ENCODE results near the gene DSCAM. TPM values are rescaled to one million over a fixed set of nuclear protein-coding genes. Genes with fewer than 3 reads are reported as not detected.

DSCAM gene
- total RNA-seq, 1 donor from 2014 or later = not detected

GRCh38 chr21:40800126-40800525 lies 46.8 kb downstream of the DSCAM start:
- intact Hi-C loops (cut with DNase I) = loop anchor here (10.0 kb wide), 1 partner anchor 175 kb away; no protein-coding TSS in a partner anchor
- Histone ChIP-seq H3K27ac (no peak overlapping the region), H3K4me1 (no peaks in the 10 kb centered on the region), H3K27me3 (no peaks in the 10 kb centered on the region), H3K9me3 (peaks cover 8% of the 10 kb centered on the region), H3K4me3 (no peak overlapping the region), H3K36me3 (no peaks in the 10 kb centered on the region)
- no peak for TF ChIP-seq POLR2A (IDR thresholded peaks at IDR 0.05)
- TF ChIP-seq POLR2AphosphoS5 (IDR thresholded peaks at IDR 0.05; ENCODE audit: insufficient read depth in 1 of 2, low read depth in 1 of 2) = no peak
- TF ChIP-seq CTCF (IDR thresholded peaks at IDR 0.05) = no peak
- DNase-seq (ENCODE audit: extremely low spot score in 2 of 2) = no peak

- Histone ChIP-seq H3K27ac (no peak overlapping the region), H3K9me3 (peaks cover 8% of the 10 kb centered on the region), H3K27me3 (no peaks in the 10 kb centered on the region), H3K4me1 (no peaks in the 10 kb centered on the region), H3K36me3 (no peaks in the 10 kb centered on the region), H3K4me3 (no peak overlapping the region)
- TF ChIP-seq CTCF (IDR thresholded peaks at IDR 0.05) (no peak), POLR2A (IDR thresholded peaks at IDR 0.05) (no peak), POLR2AphosphoS5 (IDR thresholded peaks at IDR 0.05; ENCODE audit: insufficient read depth in 1 of 2, low read depth in 1 of 2) (no peak)
- intact Hi-C loops (cut with DNase I) = no loop called here
- DNase-seq (ENCODE audit: extremely low spot score in 2 of 2) = no peak
Measured at GRCh38 chr21:40797891-40798290, 49.1 kb downstream of the DSCAM start.

GRCh38 chr21:40797410-40797809 lies 49.5 kb downstream of the DSCAM start:
- Histone ChIP-seq H3K4me1 (no peaks in the 10 kb centered on the region), H3K9me3 (peaks cover 8% of the 10 kb centered on the region), H3K36me3 (no peaks in the 10 kb centered on the region), H3K4me3 (no peak overlapping the region), H3K27me3 (no peaks in the 10 kb centered on the region), H3K27ac (no peak overlapping the region)
- intact Hi-C loops (cut with DNase I) = no loop called here
- DNase-seq (ENCODE audit: extremely low spot score in 2 of 2) = no peak
- no peak for TF ChIP-seq POLR2A (IDR thresholded peaks at IDR 0.05)
- no peak for TF ChIP-seq CTCF (IDR thresholded peaks at IDR 0.05)
- no peak for TF ChIP-seq POLR2AphosphoS5 (IDR thresholded peaks at IDR 0.05; ENCODE audit: insufficient read depth in 1 of 2, low read depth in 1 of 2)

GRCh38 chr21:40796464-40796863 lies 50.5 kb downstream of the DSCAM start:
- intact Hi-C loops (cut with DNase I) = no loop called here
- H3K9me3 ChIP-seq = peaks cover 8% of the 10 kb centered on the region
- H3K4me3 ChIP-seq = no peak overlapping the region
- H3K4me1 ChIP-seq = no peaks in the 10 kb centered on the region
- no peaks in the 10 kb centered on the region for H3K36me3 ChIP-seq
- no peak overlapping the region for H3K27ac ChIP-seq
- DNase-seq (ENCODE audit: extremely low spot score in 2 of 2) = no peak
- TF ChIP-seq CTCF (IDR thresholded peaks at IDR 0.05) = no peak
- TF ChIP-seq POLR2A (IDR thresholded peaks at IDR 0.05) = no peak
- TF ChIP-seq POLR2AphosphoS5 (IDR thresholded peaks at IDR 0.05; ENCODE audit: insufficient read depth in 1 of 2, low read depth in 1 of 2) = no peak
- H3K27me3 ChIP-seq = no peaks in the 10 kb centered on the region

GRCh38 chr21:40795313-40795712 lies 51.6 kb downstream of the DSCAM start:
- Histone ChIP-seq H3K9me3 (peaks cover 8% of the 10 kb centered on the region), H3K27ac (no peak overlapping the region)
- no peak for DNase-seq (ENCODE audit: extremely low spot score in 2 of 2)

More at GRCh38 chr21:40795313-40795712, 51.6 kb downstream of the DSCAM start:
- Histone ChIP-seq H3K4me3 (no peak overlapping the region), H3K36me3 (no peaks in the 10 kb centered on the region), H3K4me1 (no peaks in the 10 kb centered on the region), H3K27me3 (no peaks in the 10 kb centered on the region)
- TF ChIP-seq POLR2AphosphoS5 (IDR thresholded peaks at IDR 0.05; ENCODE audit: insufficient read depth in 1 of 2, low read depth in 1 of 2) (no peak), CTCF (IDR thresholded peaks at IDR 0.05) (no peak), POLR2A (IDR thresholded peaks at IDR 0.05) (no peak)
- intact Hi-C loops (cut with DNase I) = no loop called here

All from vagina (tissue), 2 donors.